Thyroid gland (tissue), 4 donors: ENCODE results near the gene SPACA5.

Experiments used
- CTCF ChIP-seq, 6 experiments: fragments of 200-600 bp in 3 of 6; fragments of 450-650 bp in 3 of 6; sonication (generic) in 3 of 6; IDR thresholded peaks; one replicate each; pipeline ENCODE4 v1.5.1; 2016 to 2019; ENCODE audit warnings: antibody characterized with exemption in 6 of 6, mild to moderate bottlenecking in 2 of 6, inconsistent platforms in 1 of 6, moderate library complexity in 1 of 6
- POLR2A ChIP-seq, 2 donors: fragments of 450-650 bp; IDR thresholded peaks; one replicate each; pipeline ENCODE4 v1.6.1; 2017; ENCODE audit warnings: antibody characterized with exemption in 2 of 2, mild to moderate bottlenecking in 2 of 2, moderate library complexity in 1 of 2

DNA sequence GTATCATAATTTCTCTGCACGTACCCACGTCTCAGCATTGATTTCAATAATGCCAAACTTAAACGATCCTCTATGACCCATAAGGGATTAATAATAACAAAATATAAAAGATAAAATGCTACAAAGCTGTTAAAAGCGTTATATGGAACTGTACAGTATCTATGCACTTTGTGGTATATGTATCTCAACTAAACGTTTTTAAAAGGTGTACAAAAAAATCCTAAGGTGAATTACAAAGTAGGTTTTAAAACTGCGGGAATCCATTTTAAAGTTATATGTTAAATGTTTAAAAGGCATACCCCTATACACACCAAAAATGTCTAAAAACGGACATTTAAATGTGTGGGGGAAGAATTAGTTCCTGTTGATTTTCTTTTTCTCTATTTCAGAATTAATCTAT lies 3.9 kb upstream of the SPACA5 start:
- no peak for TF ChIP-seq CTCF (IDR thresholded peaks at IDR 0.05)
- TF ChIP-seq POLR2A (IDR thresholded peaks at IDR 0.05) = no peak
